Uterus (tissue), 2 donors: ENCODE measurements around the gene CEND1.

Experiments
- POLR2A ChIP-seq, 2 donors: fragments of 450-650 bp; IDR thresholded peaks; one replicate each; pipeline ENCODE4 v1.6.1; 2016; ENCODE audit warnings: antibody characterized with exemption in 2 of 2, mild to moderate bottlenecking in 1 of 2, moderate library complexity in 1 of 2
- TF ChIP-seq, protein P1 (sequence below), 4 experiments: fragments of 200-600 bp in 2 of 4; fragments of 450-650 bp in 2 of 4; sonication (generic) in 2 of 4; IDR thresholded peaks; one replicate each; pipeline ENCODE4 v1.5.1; 2016 to 2019; ENCODE audit warnings: antibody characterized with exemption in 4 of 4, mild to moderate bottlenecking in 2 of 4, moderate library complexity in 1 of 4

DNA sequence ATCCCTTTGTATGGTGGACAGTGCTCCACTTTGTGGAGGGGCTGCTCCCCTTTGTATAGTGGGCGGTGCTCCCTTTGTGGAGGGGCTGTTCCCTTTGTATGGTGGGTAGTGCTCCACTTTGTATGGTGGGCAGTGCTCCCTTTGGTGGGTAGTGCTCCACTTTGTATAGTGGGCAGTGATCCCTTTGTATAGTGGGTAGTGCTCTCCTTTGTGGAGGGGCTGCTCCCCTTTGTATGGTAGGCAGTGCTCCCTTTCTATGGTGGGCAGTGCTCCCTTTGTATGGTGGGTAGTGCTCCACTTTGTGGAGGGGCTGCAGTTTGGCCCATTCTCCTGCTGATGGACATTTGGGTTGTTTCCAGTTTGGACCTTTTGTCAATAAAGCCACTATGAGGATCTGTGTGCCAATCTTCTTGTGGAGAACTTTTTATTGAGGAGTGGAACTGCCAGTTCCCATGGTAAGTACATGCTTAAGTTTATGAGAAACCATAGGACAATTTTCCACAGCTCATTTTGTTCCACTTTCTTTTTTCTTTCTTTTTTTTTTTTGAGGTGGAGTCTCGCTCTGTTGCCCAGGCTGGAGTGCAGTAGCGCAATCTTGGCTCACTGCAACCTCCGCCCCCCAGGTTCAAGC lies 47.2 kb downstream of the CEND1 start:
- TF ChIP-seq POLR2A (IDR thresholded peaks at IDR 0.05) = no peak
- TF ChIP-seq, protein P1, sequence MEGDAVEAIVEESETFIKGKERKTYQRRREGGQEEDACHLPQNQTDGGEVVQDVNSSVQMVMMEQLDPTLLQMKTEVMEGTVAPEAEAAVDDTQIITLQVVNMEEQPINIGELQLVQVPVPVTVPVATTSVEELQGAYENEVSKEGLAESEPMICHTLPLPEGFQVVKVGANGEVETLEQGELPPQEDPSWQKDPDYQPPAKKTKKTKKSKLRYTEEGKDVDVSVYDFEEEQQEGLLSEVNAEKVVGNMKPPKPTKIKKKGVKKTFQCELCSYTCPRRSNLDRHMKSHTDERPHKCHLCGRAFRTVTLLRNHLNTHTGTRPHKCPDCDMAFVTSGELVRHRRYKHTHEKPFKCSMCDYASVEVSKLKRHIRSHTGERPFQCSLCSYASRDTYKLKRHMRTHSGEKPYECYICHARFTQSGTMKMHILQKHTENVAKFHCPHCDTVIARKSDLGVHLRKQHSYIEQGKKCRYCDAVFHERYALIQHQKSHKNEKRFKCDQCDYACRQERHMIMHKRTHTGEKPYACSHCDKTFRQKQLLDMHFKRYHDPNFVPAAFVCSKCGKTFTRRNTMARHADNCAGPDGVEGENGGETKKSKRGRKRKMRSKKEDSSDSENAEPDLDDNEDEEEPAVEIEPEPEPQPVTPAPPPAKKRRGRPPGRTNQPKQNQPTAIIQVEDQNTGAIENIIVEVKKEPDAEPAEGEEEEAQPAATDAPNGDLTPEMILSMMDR (IDR thresholded peaks at IDR 0.05) = no peak
